Activated CD8-positive, alpha-beta T cell treated with anti-CD3 and anti-CD28 coated beads for 36 hours (primary cell): ENCODE data around the gene EPHB1. TPM values are rescaled to one million over a fixed set of nuclear protein-coding genes. Genes with fewer than 3 reads are reported as not detected.

Experiments
- ATAC-seq: fragments of 200-7000 bp; cut with Tn5 transposase; one replicate; pipeline ENCODE4 v1.10.0; 2021; ENCODE audit warnings: mild to moderate bottlenecking, moderate library complexity
- CTCF ChIA-PET: fragments of 350-600 bp; sonication (Branson Sonifier 250); formaldehyde crosslinking; loops from one replicate; lab custom pipeline; 2021; ENCODE audit warnings: antibody characterized with exemption; lab: Charles Lee
- POLR2A ChIA-PET: fragments of 350-600 bp; sonication (Branson Sonifier 250); formaldehyde crosslinking; loops from one replicate; lab custom pipeline; 2021; ENCODE audit warnings: antibody characterized with exemption; lab: Charles Lee
- DNase-seq: peaks from one replicate; pipeline ENCODE4 v3.0.0-alpha.2; 2020
- H3K27ac Mint-ChIP-seq: one replicate; pipeline ENCODE4 v1.8.0; 2021; ENCODE audit warnings: mild to moderate bottlenecking, mixed read lengths
- H3K27me3 Mint-ChIP-seq: one replicate; pipeline ENCODE4 v1.8.0; 2021; ENCODE audit warnings: mixed read lengths
- H3K36me3 Mint-ChIP-seq: one replicate; pipeline ENCODE4 v1.8.0; 2021; ENCODE audit warnings: low read depth, mixed read lengths
- H3K4me1 Mint-ChIP-seq: one replicate; pipeline ENCODE4 v1.8.0; 2021; ENCODE audit warnings: low read depth, mixed read lengths
- H3K4me3 Mint-ChIP-seq: one replicate; pipeline ENCODE4 v1.8.0; 2021; ENCODE audit warnings: mild to moderate bottlenecking, moderate library complexity, mixed read lengths
- H3K9me3 Mint-ChIP-seq: one replicate; pipeline ENCODE4 v1.8.0; 2021; ENCODE audit warnings: mixed read lengths
- CTCF ChIP-seq: fragments of 200-600 bp; IDR thresholded peaks from one replicate; pipeline ENCODE4 v1.8.0; 2022; ENCODE audit warnings: antibody characterized with exemption, mild to moderate bottlenecking
- intact Hi-C: fragments of 100-400 bp; cut with micrococcal nuclease; formaldehyde crosslinking; loops from one replicate; pipeline ENCODE4 v1.10.0; 2022
- total RNA-seq, 2 experiments: library from RNA; stranded (reverse); gene quantifications; one replicate each; pipeline ENCODE4 v1.2.3, GENCODE V29; 2021

EPHB1 gene
- total RNA-seq, 2 experiments from 2014 or later = 0.78 TPM; not detected in 1

GRCh38 chr3:135191708-135192107 lies 396.6 kb downstream of the EPHB1 start:
- intact Hi-C loops = no loop called here
- H3K27me3 Mint-ChIP-seq = peaks cover 1% of the 10 kb centered on the region

GRCh38 chr3:135192929-135193328 lies 397.9 kb downstream of the EPHB1 start:
- no peaks in the 10 kb centered on the region for H3K9me3 Mint-ChIP-seq
- intact Hi-C loops = no loop called here
- H3K4me3 Mint-ChIP-seq = no peak overlapping the region
- H3K4me1 Mint-ChIP-seq = no peaks in the 10 kb centered on the region
- no peaks in the 10 kb centered on the region for H3K36me3 Mint-ChIP-seq
- ATAC-seq (no peak), DNase-seq (no peak)
- no peaks in the 10 kb centered on the region for H3K27me3 Mint-ChIP-seq
- ChIA-PET CTCF (no interaction called here), POLR2A (no interaction called here)
- TF ChIP-seq CTCF = no peak
- H3K27ac Mint-ChIP-seq = no peak overlapping the region

More at GRCh38 chr3:135191708-135192107, 396.6 kb downstream of the EPHB1 start:
- ATAC-seq (no peak), DNase-seq (no peak)
- no peaks in the 10 kb centered on the region for H3K4me1 Mint-ChIP-seq
- CTCF ChIA-PET = no interaction called here
- POLR2A ChIA-PET = no interaction called here
- no peak overlapping the region for H3K4me3 Mint-ChIP-seq
- no peak for TF ChIP-seq CTCF
- no peaks in the 10 kb centered on the region for H3K9me3 Mint-ChIP-seq
- H3K36me3 Mint-ChIP-seq = no peaks in the 10 kb centered on the region
- no peak overlapping the region for H3K27ac Mint-ChIP-seq

- no peak for ATAC-seq
- TF ChIP-seq CTCF = no peak
- H3K4me1 Mint-ChIP-seq = no peaks in the 10 kb centered on the region
- H3K27me3 Mint-ChIP-seq = no peaks in the 10 kb centered on the region
- CTCF ChIA-PET = no interaction called here
- POLR2A ChIA-PET = no interaction called here
- no peak overlapping the region for H3K27ac Mint-ChIP-seq
- no peaks in the 10 kb centered on the region for H3K36me3 Mint-ChIP-seq
- intact Hi-C loops = no loop called here
- peaks cover 2% of the 10 kb centered on the region for H3K9me3 Mint-ChIP-seq
- no peak overlapping the region for H3K4me3 Mint-ChIP-seq
- DNase-seq = no peak
Measured at GRCh38 chr3:135197246-135197645, 402.2 kb downstream of the EPHB1 start.

GRCh38 chr3:135197856-135198255 lies 402.8 kb downstream of the EPHB1 start:
- POLR2A ChIA-PET = no interaction called here
- CTCF ChIA-PET = no interaction called here
- intact Hi-C loops = no loop called here
- no peaks in the 10 kb centered on the region for H3K4me1 Mint-ChIP-seq
- no peak overlapping the region for H3K4me3 Mint-ChIP-seq
- H3K27me3 Mint-ChIP-seq = no peaks in the 10 kb centered on the region
- no peak for TF ChIP-seq CTCF
- DNase-seq (no peak), ATAC-seq (no peak)
- peaks cover 2% of the 10 kb centered on the region for H3K9me3 Mint-ChIP-seq
- no peak overlapping the region for H3K27ac Mint-ChIP-seq
- no peaks in the 10 kb centered on the region for H3K36me3 Mint-ChIP-seq

GRCh38 chr3:135199137-135199536 lies 404.1 kb downstream of the EPHB1 start:
- TF ChIP-seq CTCF = no peak
- ChIA-PET CTCF (no interaction called here), POLR2A (no interaction called here)
- Mint-ChIP-seq H3K36me3 (no peaks in the 10 kb centered on the region), H3K27me3 (no peaks in the 10 kb centered on the region), H3K4me3 (no peak overlapping the region), H3K9me3 (peaks cover 4% of the 10 kb centered on the region), H3K27ac (no peak overlapping the region), H3K4me1 (no peaks in the 10 kb centered on the region)
- intact Hi-C loops = no loop called here
- DNase-seq (no peak), ATAC-seq (no peak)
